ENCODE data around the gene COL9A1.

- TF ChIP-seq POLR2A (IDR thresholded peaks at IDR 0.05; ENCODE audit: low read depth, low read length) (no peak), TAF1 (IDR thresholded peaks at IDR 0.05; ENCODE audit: borderline replicate concordance, low read depth, low read length) (no peak)
Observed at GRCh38 chr6:70343313-70343712, 40.4 kb upstream of the COL9A1 start.
